ENCODE data around the gene GNPTG. TPM values are rescaled to one million over a fixed set of nuclear protein-coding genes. Genes with fewer than 3 reads are reported as not detected.
A peak's percentile ranks its signal among the peaks of the same experiment; 100 is the strongest.

Gene GNPTG
- total and polyA plus RNA-seq, 2 of the 13 experiments (the other 11 are each of a cell fraction or from before 2014, with no cell fraction given): 22.7 to 71.1 TPM

GRCh38 chr16:1378804-1379303 lies 27.1 kb downstream of the GNPTG start (continued):
- TF ChIP-seq SP1 (IDR thresholded peaks at IDR 0.05) (no peak), SP1 (CRISPR knock-in tag; IDR thresholded peaks at IDR 0.05) (peak; percentile 28; the same call in 1 of the 2 replicates), SIN3A (IDR thresholded peaks at IDR 0.05; ENCODE audit: borderline replicate concordance, low read depth, low read length) (peak; percentile 87), HMGXB4 (CRISPR knock-in tag; IDR thresholded peaks at IDR 0.05; ENCODE audit: borderline replicate concordance in 1 of 2, low read depth in 1 of 2) (peak in 1 of 2 experiments; percentile 67; a peak in 1 of 4 replicates), ARNT2 (CRISPR knock-in tag; IDR thresholded peaks at IDR 0.05; ENCODE audit: low read depth) (peak; percentile 54; the same call in 1 of the 2 replicates), HNF4A (CRISPR knock-in tag; IDR thresholded peaks at IDR 0.05) (peak; percentile 17; the same call in 1 of the 2 replicates), EP300 (IDR thresholded peaks at IDR 0.05; ENCODE audit: low read depth in 2 of 2, low read length in 2 of 2) (peak in 1 of 2 experiments; percentile 36; a peak in 1 of 4 replicates), EP300 (CRISPR knock-in tag; IDR thresholded peaks at IDR 0.05; ENCODE audit: borderline replicate concordance) (peak; percentile 62), ZNF343 (CRISPR knock-in tag; IDR thresholded peaks at IDR 0.05) (no peak), HOXA3 (CRISPR knock-in tag; IDR thresholded peaks at IDR 0.05) (peak; percentile 31; the same call in 1 of the 2 replicates), PRDM10 (CRISPR knock-in tag; IDR thresholded peaks at IDR 0.05; ENCODE audit: low read depth) (no peak), ZNF318 (CRISPR knock-in tag; IDR thresholded peaks at IDR 0.05) (no peak), ZNF296 (CRISPR knock-in tag; conservative IDR thresholded peaks at IDR 0.05) (no peak), ZNF792 (CRISPR knock-in tag; IDR thresholded peaks at IDR 0.05) (peak; percentile 35; the same call in 1 of the 2 replicates), GZF1 (CRISPR knock-in tag; IDR thresholded peaks at IDR 0.05) (no peak)
